Stimulated activated CD4-positive, alpha-beta T cell treated with anti-CD3 and anti-CD28 coated beads, Interleukin-4, amount 100 ng/mL, for 24 hours (primary cell): Measurements from ENCODE around the gene CD47.

Experiments
- DNase-seq: peaks from one replicate; pipeline ENCODE4 v3.0.0-alpha.2; 2020

The CD47 gene

DNA sequence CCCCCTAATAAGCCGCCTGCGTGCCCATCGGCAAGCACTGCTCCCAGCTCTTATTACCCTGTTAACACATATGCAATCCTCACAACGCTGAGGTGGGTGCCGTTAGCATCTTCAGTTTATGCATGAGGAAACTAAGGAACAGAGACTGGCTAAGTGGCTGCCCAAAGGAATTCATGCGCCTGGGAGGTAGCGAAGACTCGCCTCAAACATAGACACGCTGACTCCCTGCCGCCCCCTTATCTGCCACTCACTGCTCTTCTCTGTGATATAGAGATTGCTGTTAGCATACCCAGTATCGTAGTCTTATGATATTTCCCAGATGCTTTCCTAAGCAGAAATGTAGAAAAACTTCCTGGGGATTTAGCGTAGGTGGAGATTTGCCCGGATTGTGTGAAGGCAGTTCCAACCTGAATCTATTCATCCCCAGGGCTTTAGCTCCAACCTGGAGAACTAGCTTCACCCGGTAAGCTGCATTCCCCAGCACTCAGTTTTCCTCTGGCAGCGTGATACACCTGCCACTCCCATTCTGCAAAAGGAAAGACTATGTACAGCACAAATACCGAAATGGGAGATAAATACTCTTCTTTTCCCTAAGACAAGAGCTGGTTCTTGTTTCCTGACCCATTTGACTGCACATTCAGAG, 23.7 kb upstream of the CD47 start:
- no peak for DNase-seq

DNA sequence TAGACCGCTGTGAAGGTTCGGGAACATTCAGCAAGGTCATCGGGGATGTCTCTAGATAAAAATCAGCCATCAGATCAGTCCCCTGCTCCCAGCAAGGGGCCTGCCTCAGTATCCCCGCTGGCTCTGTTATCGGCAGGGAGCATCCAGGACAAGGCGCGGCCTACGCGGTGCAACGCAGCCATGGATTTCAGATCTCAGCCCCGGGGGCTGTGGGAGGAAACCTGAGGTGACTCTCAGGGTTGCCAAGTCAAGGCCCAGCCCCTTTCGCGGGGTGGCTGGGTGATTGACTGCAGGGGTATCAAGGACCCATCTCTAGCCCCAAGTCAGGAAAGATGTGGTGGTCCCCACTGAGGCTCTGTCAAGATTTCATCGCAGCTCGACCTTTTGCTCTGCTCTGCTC, 23.1 kb upstream of the CD47 start:
- DNase-seq, result no peak

GRCh38 chr3:108110934-108111333, 20.1 kb upstream of the CD47 start:
- no peak for DNase-seq

GRCh38 chr3:108108416-108108815, 17.6 kb upstream of the CD47 start:
- no peak for DNase-seq

DNA sequence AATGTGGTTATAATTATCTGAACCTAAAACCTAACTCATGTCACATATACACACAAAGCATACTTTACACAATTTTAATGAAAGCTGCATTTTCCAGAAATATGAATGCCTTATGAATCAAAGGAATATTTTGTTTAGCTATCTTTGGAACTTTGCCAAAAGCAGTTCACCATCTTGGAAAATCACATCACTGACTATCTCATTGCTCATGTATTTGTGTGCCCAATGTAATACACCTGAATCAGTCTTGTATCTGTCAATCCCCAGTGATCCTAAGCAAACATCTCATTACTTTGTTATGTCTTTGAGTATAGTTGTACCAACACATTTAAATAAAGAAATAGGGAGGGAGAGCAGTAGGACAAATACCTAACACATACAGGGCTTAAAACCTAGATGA, 15.6 kb upstream of the CD47 start:
- no peak for DNase-seq

- DNase-seq, result no peak
Measured at GRCh38 chr3:108106031-108106430, 15.2 kb upstream of the CD47 start.

GRCh38 chr3:108103886-108104797, 13.3 kb upstream of the CD47 start:
- DNase-seq, result no peak

DNA sequence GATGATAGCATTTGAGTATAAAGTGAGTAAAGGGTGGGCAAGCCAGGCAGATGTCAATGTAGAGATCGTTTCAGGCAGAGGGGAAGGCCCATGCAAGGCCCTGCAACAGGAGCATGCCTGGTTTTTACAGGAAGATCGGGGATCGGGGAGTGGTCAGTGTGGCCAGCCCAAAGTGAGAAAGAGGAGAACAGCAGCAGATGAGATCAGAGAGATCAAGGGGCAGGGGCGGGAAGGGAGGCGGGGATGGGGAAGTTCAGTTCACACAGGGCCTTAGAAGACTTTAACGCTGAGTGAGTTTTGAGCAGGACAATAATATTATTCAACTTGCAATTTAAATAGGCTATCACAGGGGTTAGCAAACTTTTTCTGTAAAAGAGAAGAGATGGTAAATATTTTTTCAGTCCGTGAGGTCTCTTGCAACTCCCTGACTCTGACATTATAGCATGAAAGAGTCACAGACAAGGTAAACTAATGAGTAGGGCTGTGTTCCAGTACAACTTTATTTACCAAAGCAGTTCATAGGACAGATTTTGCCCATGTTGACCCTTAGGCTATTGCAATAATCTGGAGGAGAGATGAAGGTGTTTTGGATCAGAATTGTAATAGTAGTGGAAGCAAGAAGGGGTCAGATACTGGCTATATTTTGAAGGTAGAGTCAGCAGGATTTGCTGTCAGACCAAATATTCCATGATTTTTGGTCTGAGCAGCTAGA, 12.4 kb upstream of the CD47 start:
- no peak for DNase-seq

- DNase-seq, result no peak
Measured at GRCh38 chr3:108102420-108103039, 11.7 kb upstream of the CD47 start.

- DNase-seq, result peak; percentile 37
Measured at GRCh38 chr3:108100906-108101660, 10.3 kb upstream of the CD47 start.

DNA sequence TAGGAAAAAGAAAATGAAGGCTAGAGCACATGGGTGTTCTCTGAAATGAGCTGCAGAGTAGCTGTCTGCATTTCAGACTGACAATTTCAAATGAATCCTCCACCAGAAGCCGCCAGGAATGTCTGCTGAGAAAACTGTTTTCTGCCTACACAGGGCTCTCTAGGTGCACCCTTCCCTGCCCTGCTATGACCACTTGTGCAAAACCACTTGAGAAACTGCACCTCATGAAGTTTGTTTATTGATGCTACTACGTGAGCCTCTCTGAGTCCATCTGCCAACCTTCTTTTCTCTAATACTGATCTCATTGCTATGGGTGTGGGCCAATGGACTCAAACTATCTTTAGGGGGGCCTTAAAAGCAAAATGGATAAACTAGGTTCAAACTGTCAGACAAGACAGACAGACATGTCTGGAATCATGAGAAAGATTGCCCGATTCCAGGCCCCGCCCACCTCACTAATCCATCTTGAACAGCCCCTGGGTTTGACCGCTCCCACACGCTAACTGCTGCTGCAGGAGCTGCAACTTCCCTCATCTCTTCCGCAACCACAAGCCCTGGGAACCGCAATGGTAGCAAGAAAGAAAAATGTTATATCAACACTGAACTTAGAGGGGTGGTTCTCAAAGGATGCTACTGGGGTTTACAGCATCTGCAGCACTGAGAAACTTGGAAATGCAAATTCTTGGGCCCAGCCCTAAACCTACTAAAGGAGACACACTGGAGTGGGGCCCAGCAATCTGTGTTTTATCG, 9.0 kb upstream of the CD47 start:
- no peak for DNase-seq

DNA sequence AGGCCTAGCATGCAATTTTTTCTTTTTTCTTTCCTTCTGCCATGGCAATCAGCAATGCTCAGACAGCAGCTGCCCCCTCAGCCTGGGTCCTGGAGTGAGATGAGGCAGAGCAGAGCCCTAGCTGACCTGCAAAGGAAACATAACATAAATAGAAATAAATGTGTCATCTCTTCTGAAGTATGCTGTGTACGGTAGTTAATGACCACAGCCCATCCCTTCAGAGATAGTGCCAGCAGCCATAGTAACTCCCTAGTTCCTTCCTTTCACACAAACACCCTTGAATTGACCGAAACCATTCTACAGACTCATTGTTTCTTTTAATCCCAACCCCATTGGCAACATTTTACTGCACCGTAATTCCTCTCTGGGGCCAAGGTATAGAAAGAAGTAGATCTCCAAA, 8.4 kb upstream of the CD47 start:
- no peak for DNase-seq

- DNase-seq, result no peak
Measured at GRCh38 chr3:108098003-108098370, 7.2 kb upstream of the CD47 start.

DNA sequence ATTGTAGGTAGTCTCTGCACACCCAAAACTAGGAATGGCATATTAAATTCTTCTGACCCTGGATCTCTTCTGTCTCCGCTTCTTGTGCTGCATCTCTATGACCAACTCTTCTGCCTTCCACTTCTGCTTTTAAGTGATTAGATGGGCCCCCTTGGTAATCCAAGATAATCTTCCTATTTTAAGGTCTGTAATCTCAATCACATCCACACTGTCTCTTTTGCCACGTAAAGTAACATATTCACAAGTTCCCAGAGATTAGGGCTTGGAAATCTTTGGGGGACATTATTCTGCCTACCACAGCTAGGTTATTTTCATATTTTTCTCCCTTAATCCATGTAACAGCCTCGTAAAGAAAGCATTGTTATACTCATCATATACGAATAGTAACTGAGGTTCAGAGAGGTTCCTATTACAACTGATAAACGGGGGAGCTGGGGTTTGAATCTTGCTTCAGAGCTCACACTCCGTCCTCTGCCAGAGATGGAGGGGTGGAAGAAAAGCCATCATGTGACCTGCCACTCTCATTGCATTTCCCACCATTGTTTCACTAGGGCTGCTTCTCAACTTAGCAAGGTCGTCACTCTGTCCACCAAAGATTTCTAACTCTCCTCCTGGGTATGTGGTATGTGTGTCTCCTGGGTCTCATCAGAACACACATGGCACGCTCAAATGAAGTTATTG, 6.6 kb upstream of the CD47 start:
- no peak for DNase-seq

DNA sequence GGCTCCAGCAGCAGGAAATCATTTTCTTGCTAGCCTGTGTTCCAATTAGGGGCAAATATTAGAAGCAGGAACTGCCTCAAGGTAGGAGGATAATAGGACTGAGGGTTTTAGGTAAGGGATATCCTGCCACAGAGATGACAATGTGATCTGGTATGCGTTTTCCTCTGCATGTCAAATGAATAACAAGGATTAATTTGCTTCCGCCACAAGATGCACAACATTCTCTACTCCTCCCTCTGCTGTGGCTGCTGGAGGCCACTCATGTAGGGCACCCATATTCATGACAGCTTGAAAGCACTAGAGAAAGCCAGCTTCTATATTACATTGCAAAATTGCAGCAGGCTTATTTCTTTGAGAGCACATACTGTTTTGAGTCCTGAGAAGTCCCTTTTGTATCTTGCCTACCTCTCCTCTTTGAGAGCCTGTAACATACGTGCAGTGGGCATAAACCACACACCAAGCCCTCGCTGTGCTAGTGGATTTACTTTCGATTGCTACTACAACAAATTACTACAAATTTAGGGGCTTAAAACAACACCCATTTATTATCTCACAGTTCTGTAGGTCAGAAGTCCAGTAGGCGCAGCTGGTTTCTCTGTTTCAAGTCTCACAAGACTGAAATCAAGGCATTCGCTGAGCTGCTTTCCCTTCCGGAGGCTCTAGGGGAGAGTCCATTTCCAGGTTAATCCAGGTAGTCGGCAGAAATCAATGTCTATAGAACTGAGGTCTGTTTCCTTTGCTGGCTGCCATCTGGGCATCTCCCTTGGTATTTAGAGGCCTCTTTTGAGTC, 5.9 kb upstream of the CD47 start:
- DNase-seq, result no peak

DNA sequence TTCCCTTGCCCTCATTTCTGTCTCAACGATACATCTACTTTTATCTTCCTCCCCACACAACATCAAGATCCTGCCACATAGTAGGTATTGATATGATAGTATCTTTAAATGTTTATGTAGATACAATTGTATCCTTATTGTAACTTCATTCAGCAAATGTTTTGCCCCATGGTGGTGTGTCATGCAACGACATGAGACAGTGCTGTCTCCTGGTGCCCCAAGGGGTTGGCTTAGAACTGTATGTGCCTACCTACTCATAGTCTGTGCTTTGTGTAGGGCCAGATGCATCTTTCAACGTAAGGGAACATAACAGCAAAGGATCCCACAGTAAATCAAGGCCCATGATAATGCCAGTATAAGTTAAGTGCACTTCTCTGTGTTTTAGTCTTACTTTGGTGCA, 2.8 kb upstream of the CD47 start:
- DNase-seq, result peak; percentile 39

DNA sequence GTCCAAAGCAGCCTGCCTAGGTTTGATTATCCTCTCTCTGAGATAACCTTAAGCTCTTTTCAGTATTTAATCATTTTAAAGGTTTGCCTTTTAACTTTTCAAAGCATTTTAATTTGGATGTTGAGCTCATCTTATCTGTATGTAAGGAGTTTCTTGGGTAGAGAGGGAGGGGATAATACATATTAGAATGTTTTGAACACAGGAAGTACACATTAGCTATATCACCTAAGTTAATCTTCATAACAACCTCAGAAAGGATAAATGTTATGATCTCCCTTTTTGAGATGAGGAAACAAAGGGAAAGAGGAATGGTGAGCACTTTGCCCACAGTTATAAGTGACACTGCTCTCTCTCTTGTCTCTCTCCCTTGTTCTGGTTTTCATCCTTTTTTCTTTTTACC, 2.2 kb upstream of the CD47 start:
- no peak for DNase-seq

DNA sequence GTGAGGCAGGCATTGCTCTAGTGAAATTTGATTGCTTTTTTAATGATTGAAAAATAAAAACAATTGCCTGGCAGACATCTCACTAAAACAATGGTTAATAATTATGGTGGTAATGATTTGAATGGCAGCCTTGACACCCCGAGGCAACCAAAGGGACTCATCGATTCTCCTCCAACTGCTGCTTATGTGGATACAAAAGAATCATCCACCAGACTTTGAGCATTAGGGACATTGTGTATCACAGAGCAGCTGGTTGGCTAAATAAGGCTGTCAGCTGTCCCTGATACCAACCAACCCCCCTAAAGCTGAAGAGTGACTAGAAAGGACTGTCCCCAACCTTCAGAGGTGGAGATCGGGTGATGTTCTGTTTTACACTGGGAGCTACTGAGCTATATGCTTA, 1.7 kb upstream of the CD47 start:
- no peak for DNase-seq

GRCh38 chr3:108091498-108092250, 843 bp upstream of the CD47 start:
- DNase-seq, result peak; percentile 43
